Stimulated activated CD8-positive, alpha-beta memory T cell treated with anti-CD3 and anti-CD28 coated beads, Interleukin-15, amount 100 ng/mL, for 1 hour (primary cell): ENCODE measurements around the gene SLC17A9.
A peak's percentile ranks its signal among the peaks of the same experiment; 100 is the strongest.

Experiments
- DNase-seq: peaks from one replicate; pipeline ENCODE4 v3.0.0-alpha.2; 2020; ENCODE audit warnings: low read depth

Gene SLC17A9

DNA sequence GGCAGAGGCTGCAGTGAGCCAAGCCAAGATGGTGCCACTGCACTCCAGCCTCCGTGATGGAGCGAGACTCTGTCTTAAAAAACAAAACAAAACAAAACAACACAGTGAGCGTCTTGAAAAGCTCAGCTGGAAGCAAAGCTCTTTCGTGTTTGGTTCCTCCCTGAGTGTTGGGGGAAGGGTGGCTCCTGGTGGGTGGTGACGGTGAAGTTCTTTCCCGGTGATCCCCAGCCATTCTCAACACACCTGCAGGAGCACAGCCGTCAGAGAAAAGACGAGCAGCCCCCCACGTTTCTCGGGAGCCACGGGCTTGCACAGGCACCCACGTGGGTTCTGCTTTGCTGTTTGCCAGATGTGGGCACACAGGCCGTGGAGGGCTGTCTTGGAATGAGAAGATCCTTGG is 51.0 kb downstream of the SLC17A9 start:
- no peak for DNase-seq

GRCh38 chr20:63004607-63005364 is 52.3 kb downstream of the SLC17A9 start:
- no peak for DNase-seq

- DNase-seq: no peak
Observed at GRCh38 chr20:63005365-63005861, 52.9 kb downstream of the SLC17A9 start.

GRCh38 chr20:63005862-63006539 is 53.5 kb downstream of the SLC17A9 start:
- no peak for DNase-seq

DNA sequence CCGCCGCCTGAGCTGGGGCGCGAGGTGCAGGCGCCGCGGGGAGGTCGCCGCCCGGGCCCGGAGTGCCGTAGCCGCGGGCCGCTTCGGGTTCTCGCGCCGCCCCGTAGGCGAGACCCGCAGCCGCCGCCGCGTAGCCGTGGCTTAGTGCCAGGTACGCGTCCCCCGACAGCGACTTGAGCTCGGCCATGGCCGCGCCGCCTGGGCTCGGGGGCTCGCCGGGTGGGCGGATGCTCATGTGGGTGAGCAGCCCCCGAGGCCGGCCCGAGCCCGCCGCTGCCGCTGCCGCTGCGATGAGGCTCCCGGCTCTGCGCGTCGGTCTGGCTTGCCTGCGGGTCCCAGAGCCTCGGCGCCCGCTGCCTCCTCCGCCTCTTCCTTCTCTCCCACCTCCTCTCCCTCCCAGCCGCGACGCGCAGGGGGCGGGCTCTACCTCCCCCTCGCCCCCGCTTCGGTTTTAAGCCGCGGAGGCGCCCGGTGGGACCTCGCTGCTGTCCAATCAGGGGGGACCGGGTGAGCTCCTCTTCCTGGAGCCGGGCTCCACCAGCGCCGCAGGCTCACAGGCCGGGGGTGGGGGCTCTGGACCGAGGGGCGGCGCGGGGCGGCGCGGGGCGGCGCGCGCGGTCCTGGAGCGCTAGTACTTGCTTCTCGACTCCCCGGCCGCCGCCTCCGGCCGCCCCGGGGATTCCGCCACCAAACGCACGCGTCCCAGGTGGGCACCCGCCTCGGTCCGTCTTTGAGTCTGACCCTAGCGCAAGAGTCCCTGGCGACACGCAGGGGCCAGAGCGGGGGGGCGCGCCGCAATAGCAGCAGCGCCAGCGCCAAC is 54.2 kb downstream of the SLC17A9 start, which contains the start of gene BHLHE23:
Gene BHLHE23 (minus strand): TSS at position 425 of the 820 bp plus-strand sequence. CDS start 190 bp downstream, at position 235.
- DNase-seq: no peak

GRCh38 chr20:63007360-63007645 is 54.8 kb downstream of the SLC17A9 start:
- no peak for DNase-seq

DNA sequence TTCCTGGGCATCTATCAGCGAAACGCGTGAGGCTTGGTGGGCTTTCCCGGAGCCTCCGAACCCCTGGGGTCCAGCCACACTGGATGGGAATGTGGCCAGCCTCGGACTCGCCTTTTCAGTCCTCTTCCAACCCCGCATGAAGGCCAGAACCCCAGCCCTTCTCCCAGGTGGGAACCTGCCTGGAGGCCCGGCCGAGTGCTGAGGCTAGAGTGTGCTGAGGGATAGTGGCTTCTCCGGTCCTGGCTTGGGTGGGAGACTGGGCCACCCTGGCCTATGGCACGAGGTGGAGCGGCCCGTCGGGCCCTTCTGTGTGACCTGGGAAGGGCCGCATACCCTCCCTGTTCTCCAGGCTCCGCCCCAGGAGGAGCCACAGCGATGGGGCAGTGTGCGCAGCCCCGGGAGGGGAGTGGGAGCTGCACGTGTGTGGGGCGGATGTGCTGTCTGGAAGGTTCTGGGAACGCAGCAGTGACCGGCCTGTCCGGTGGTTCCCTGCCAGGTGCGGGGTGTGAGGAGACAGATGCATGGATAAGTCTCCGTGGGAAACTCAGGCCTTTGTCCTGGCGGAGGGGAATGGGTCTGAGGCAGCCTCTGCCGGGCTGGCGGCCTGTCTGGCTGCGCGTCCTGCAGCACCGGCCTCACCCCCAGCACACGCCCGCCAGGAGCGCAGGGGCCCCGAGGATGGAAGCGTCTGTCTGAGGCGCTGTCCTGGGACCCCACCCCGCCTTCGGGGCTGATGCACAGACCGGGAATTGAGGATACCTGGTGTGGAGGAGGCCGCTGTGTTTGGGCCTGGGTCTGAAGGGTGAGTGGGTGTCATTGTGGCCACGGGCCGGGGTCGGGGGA is 55.4 kb downstream of the SLC17A9 start:
- no peak for DNase-seq

GRCh38 chr20:63008541-63009044 is 56.1 kb downstream of the SLC17A9 start:
- DNase-seq: no peak

GRCh38 chr20:63009045-63009961 is 56.8 kb downstream of the SLC17A9 start:
- DNase-seq: peak; percentile 75

- peak; percentile 35 for DNase-seq
Observed at GRCh38 chr20:63009988-63010769, 57.7 kb downstream of the SLC17A9 start.

GRCh38 chr20:63011798-63012197 is 59.3 kb downstream of the SLC17A9 start:
- DNase-seq: no peak

DNA sequence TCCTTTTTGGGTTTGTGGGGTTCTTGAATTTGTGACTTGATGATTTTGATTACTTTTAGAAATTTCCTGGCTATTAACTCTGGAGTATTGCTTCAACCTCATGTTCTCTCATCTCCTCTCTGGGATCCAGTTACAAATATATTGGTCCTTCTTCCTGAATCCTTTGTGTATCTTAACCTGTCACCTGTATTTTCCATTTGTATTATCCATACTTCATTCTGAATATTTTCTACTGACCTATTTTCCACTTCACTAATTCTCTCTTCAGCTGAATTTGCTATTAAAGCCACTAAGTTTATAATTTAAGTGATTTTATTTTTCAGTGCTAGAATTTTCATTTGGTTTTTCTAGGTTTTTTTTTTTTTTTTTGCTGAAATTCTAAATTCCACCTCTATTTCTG is 60.7 kb downstream of the SLC17A9 start:
- no peak for DNase-seq

- no peak for DNase-seq
Observed at GRCh38 chr20:63014287-63014686, 61.8 kb downstream of the SLC17A9 start.

DNA sequence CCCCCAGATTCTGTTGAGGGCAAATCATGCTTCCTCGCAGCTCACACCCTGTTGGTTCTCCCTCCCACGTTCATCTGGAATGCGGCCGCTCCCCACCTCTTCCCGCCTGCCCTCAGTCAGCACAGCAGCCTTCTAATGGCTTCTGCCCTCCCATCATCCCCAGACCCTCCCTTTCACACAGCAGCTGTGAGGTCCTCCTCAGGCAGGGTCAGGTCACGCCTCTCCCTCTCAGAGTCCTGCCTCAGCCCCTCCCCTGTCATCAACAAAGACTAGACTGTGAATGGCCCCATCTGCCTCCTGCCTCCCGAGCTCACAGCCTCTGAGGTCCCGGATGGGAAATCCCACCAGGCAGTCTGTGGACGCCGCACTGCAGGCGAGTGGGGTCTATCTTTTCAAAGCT is 62.2 kb downstream of the SLC17A9 start:
- DNase-seq: no peak

GRCh38 chr20:63015147-63015661 is 62.7 kb downstream of the SLC17A9 start:
- DNase-seq: no peak

DNA sequence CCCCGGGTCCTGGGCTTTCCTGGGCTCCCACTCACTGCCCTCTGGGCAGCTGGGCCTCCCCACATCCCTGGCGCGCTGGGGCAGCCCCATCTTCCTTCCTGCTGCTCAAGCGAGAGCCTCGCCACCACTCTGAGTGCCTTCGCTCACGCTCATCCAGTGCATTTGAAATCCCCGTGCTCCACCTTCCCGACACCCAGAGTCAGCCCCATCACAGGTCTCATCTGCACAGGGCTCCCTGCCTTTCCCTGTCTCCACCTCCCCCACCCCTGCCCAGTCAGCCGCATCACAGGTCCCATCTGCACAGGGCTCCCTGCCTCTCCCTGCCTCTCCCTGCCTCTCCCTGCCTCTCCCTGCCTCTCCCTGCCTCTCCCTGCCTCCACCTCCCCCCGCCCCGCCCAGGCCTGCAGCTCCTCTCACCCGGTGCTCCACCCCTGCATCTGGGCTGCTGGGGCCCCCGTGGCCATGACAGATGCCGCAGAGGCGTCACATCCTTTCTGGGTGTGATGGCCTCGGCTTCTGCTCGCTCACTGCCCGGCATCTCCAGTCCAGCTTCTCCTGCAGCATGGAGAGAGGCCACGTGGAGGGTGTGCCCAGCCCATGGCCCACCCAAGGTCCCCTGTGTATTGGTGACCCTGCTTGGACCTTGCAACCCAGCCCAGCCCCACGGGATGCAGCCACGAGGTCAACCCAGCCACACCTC is 63.3 kb downstream of the SLC17A9 start:
- no peak for DNase-seq

- no peak for DNase-seq
Observed at GRCh38 chr20:63016514-63017075, 64.1 kb downstream of the SLC17A9 start.

DNA sequence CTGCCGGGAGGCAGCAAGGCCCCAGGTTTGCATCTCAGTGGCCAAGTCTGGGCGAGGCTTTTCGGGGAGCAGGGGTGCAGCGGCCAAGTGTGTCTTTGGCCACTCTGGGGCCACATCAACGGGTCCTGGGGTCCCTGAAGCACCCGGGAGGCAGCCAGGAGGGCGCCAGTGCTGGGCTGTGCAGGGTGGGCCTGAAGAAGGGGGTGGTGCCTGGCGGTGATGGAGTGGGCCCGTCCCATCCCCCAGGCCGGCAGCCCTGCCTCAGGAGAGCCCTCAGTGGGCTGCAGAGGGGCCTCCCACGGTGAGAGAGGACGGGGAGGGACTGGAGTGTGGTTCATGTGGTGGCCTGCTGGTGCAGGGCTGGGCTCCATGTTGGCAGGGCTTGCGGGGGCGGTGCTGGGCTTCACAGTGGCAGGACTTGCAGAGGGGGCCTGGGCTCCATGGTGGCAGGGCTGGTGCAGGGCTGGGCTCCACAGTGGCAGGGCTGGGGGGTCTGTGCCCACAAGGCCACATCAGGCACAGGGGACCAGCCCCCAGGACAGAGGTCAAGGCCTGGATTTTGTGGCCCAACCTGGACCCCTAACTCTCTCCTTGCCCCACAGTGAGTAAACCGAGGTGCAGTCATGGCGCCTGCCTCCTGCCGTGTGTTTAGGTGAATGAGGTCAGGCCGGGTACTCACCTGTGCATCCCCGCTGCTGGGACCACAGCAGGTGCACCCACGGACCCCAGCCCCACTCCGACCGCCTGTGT is 64.7 kb downstream of the SLC17A9 start:
- no peak for DNase-seq
